22Rv1 (cell line): Measurements from ENCODE around the gene ADGRL3.

ENCODE experiments used
- CTCF ChIP-seq: fragments of 450-650 bp; IDR thresholded peaks from 2 replicates; pipeline ENCODE4 v1.5.1; 2017; ENCODE audit warnings: mild to moderate bottlenecking
- ZFX ChIP-seq: fragments of 450-650 bp; IDR thresholded peaks from 2 replicates; pipeline ENCODE4 v1.6.1; 2017; ENCODE audit warnings: antibody characterized with exemption, borderline replicate concordance

- TF ChIP-seq CTCF (no peak), ZFX (no peak)
These were observed 39.1 kb downstream of the ADGRL3 start for GRCh38 chr4:61239250-61239649.
